GM06990 (cell line): Measurements from ENCODE around the gene HELZ.

Experiments used
- DNase-seq: peaks from one replicate; pipeline ENCODE4 v3.0.0-alpha.2; 2011; ENCODE audit not compliant: insufficient read length; ENCODE audit errors: extremely low read depth
- H3K27me3 ChIP-seq: replicated peaks from 2 replicates; pipeline ENCODE4 v1.6.0; 2011; ENCODE audit warnings: low read length; ENCODE audit not compliant: control insufficient read depth, insufficient read depth
- H3K36me3 ChIP-seq: 2 replicates; pipeline ENCODE4 v1.5.1; 2011; ENCODE audit warnings: low read length; ENCODE audit not compliant: control insufficient read depth, insufficient read depth
- H3K4me3 ChIP-seq: replicated peaks from 2 replicates; pipeline ENCODE4 v1.5.1; 2011; ENCODE audit warnings: low read depth, mild to moderate bottlenecking, control low read depth, low read length
- TF ChIP-seq, protein P1 (sequence below): IDR thresholded peaks from 2 replicates; pipeline ENCODE4 v1.5.1; 2011; ENCODE audit warnings: low read length, control low read depth, mild to moderate bottlenecking, inconsistent platforms; ENCODE audit not compliant: insufficient read depth, poor library complexity, severe bottlenecking

HELZ gene

DNA sequence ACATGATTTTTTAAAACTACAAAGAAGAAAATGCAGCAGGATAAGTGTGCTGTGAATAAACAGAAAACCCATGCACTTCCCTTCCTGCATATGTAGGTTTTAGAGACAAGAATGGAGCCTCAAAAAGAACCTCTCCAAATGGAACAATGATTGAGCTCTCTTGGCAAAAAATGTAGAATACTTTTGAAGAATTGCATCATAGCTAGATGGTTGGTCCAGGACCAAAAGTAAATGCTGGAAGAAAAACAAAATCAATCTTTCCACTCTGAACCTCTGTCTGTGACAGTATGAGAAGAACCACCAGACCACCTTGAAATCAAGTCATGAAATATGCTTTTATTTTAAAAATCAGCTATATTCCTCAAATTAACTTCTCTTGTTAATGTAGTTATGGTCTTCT is 17.5 kb downstream of the HELZ start:
- H3K4me3 ChIP-seq, result no peak overlapping the region
- TF ChIP-seq, protein P1, sequence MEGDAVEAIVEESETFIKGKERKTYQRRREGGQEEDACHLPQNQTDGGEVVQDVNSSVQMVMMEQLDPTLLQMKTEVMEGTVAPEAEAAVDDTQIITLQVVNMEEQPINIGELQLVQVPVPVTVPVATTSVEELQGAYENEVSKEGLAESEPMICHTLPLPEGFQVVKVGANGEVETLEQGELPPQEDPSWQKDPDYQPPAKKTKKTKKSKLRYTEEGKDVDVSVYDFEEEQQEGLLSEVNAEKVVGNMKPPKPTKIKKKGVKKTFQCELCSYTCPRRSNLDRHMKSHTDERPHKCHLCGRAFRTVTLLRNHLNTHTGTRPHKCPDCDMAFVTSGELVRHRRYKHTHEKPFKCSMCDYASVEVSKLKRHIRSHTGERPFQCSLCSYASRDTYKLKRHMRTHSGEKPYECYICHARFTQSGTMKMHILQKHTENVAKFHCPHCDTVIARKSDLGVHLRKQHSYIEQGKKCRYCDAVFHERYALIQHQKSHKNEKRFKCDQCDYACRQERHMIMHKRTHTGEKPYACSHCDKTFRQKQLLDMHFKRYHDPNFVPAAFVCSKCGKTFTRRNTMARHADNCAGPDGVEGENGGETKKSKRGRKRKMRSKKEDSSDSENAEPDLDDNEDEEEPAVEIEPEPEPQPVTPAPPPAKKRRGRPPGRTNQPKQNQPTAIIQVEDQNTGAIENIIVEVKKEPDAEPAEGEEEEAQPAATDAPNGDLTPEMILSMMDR, result no peak
- no peaks in the 10 kb centered on the region; the same call in 1 of the 2 replicates for H3K36me3 ChIP-seq
- no peaks in the 10 kb centered on the region for H3K27me3 ChIP-seq
- DNase-seq, result no peak

DNA sequence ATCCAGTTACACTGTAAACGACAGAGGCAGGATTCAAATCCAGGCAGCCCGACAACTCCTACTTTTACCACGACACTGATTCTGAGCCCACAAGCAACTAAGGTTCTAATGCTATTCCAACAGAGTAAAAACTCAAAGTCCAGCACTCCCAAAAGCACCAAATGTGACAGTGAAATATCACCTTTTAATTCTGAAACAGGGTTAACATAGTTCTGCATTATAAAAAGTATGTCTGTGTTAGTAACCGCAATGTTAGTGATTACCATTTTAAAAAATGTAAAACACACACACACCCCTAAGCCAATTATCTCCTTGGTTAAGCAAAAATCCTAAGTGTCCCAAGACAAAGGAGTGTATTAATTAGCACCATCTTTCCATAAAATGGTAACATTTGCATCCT is 19.7 kb downstream of the HELZ start:
- TF ChIP-seq, protein P1, result no peak

DNA sequence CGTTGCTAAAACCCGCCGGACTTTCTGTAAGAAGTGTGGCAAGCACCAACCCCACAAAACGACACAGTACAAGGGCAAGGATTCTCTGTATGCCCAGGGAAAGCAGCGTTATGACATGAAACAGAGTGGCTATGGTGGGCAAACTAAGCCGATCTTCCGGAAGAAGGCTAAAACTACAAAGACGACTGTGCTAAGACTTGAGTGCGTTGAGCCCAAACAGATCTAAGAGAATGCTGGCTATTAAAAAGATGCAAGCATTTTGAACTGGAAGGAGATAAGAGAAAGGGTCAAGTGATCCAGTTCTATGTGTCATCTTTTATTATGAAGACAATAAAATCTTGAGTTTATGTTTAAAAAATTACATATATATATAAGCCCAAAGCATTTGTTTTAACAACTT is 20.3 kb downstream of the HELZ start:
- TF ChIP-seq, protein P1, result no peak
- H3K27me3 ChIP-seq, result no peaks in the 10 kb centered on the region
- no peak overlapping the region for H3K4me3 ChIP-seq
- DNase-seq, result no peak
- H3K36me3 ChIP-seq, result no peaks in the 10 kb centered on the region; the same call in 1 of the 2 replicates

More for the DNA sequence above, 19.7 kb downstream of the HELZ start:
- Histone ChIP-seq H3K4me3 (no peak overlapping the region), H3K27me3 (no peaks in the 10 kb centered on the region), H3K36me3 (no peaks in the 10 kb centered on the region; the same call in 1 of the 2 replicates)
- DNase-seq, result no peak

GRCh38 chr17:67223924-67224323 is 21.1 kb downstream of the HELZ start:
- no peaks in the 10 kb centered on the region for H3K27me3 ChIP-seq
- TF ChIP-seq, protein P1, result no peak
- H3K4me3 ChIP-seq, result no peak overlapping the region
- no peak for DNase-seq
- no peaks in the 10 kb centered on the region for H3K36me3 ChIP-seq

DNA sequence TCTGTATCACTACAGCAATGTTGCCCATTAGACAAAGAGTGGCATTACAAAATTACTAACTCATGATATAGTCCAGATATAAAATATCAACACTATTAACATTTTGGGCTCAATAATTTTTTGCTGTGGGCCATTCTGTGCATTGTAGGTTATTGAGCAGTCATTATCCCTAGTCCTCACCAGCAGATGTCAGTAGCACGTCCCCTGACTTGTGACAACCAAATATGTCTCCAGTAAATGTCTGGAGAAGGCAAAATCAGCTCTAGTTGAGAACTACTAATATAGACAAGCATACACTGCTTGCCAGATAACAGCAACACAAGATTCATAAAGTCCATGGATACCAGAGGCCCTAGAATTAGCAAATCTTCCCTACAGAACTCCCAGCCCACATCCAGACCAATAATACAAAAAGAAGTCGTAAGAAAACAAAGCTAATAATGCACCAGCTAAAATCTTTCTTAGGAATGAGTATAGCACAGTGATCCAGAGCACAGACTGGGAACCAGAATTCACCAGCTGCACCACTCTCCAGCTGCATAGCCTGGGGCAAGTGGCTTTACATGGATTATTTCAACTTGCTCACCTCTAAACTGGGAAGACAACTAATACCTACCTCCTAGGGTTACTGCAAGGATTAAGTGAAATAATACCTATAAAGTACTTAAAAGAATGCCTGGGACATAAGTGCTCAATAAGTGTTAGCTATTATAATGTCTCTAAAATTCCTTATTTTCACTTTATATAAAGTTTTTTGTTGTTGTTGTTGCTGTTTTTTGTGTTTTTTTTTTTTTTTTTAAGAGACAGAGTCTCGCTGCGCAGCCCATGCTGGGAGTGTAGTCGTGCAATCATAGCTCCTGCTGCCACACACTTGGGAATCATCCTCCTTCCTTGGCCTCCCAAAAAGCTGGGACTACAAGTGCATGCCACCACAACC is 23.7 kb downstream of the HELZ start:
- TF ChIP-seq, protein P1, result peak; percentile 67

More for the DNA sequence above, 23.7 kb downstream of the HELZ start:
- no peaks in the 10 kb centered on the region for H3K27me3 ChIP-seq
- no peak for DNase-seq
- no peak overlapping the region for H3K4me3 ChIP-seq
- 0 out of 2 replicates have a peak, but pooled peaks cover 1% of the 10 kb centered on the region for H3K36me3 ChIP-seq
